GM18502 (cell line): ENCODE measurements around the gene MRPS24.
A peak's percentile ranks its signal among the peaks of the same experiment; 100 is the strongest.
"Not testable (repeated sequence)": the region's sequence is repeated elsewhere in the genome, so short reads cannot be mapped to it uniquely, and the experiment has no call there.

Experiments
- ATAC-seq: cut with Tn5 transposase; IDR thresholded peaks from one replicate; pipeline ENCODE4 v1.9.1; 2021; ENCODE audit warnings: mild to moderate bottlenecking; ENCODE audit not compliant: unreplicated experiment, poor library complexity

The MRPS24 gene

GRCh38 chr7:43869006-43869866, at the start of gene MRPS24:
Gene MRPS24 (minus strand): TSS chr7:43869517. CDS start chr7:43869495, 22 bp downstream.
- ATAC-seq, result peak; percentile 95

GRCh38 chr7:43915907-43916306, 46.6 kb upstream of the MRPS24 start:
- ATAC-seq, result no peak

- ATAC-seq, result no peak
These were observed 45.5 kb upstream of the MRPS24 start for GRCh38 chr7:43914795-43915194.

- ATAC-seq, result peak; percentile 86
These were observed 37.2 kb upstream of the MRPS24 start, which contains the start of gene URGCP for GRCh38 chr7:43906331-43907010. Gene URGCP (minus strand): TSS chr7:43906596. CDS start chr7:43906575, 21 bp downstream.

GRCh38 chr7:43905956-43906330, 36.6 kb upstream of the MRPS24 start:
- peak; percentile 56 for ATAC-seq

GRCh38 chr7:43905209-43905946, 36.1 kb upstream of the MRPS24 start:
- no peak for ATAC-seq

GRCh38 chr7:43904533-43905208, 35.4 kb upstream of the MRPS24 start:
- ATAC-seq, result no peak

GRCh38 chr7:43902542-43903054, 33.3 kb upstream of the MRPS24 start:
- no peak for ATAC-seq

GRCh38 chr7:43898571-43898970, 29.3 kb upstream of the MRPS24 start:
- ATAC-seq, result not testable (repeated sequence)

- no peak for ATAC-seq
These were observed 26.6 kb upstream of the MRPS24 start for GRCh38 chr7:43895847-43896415.

GRCh38 chr7:43891069-43891955, 22.0 kb upstream of the MRPS24 start:
- ATAC-seq, result no peak

GRCh38 chr7:43890468-43890867, 21.2 kb upstream of the MRPS24 start:
- no peak for ATAC-seq

GRCh38 chr7:43888993-43889945, 20.0 kb upstream of the MRPS24 start:
- ATAC-seq, result no peak

GRCh38 chr7:43884617-43885016, 15.3 kb upstream of the MRPS24 start:
- ATAC-seq, result no peak

GRCh38 chr7:43884209-43884608, 14.9 kb upstream of the MRPS24 start:
- no peak for ATAC-seq

GRCh38 chr7:43880596-43880995, 11.3 kb upstream of the MRPS24 start:
- no peak for ATAC-seq

- ATAC-seq, result no peak
These were observed 10.2 kb upstream of the MRPS24 start for GRCh38 chr7:43879477-43879876.

- ATAC-seq, result no peak
These were observed 9.6 kb upstream of the MRPS24 start for GRCh38 chr7:43878867-43879266.
